Hematopoietic multipotent progenitor cell treated with erythropoietin and hydrocortisone succinate and interleukin-3 and kit ligand, for 8 days (in vitro differentiated cells): ENCODE data around the gene CFAP107.

Source experiments
- DNase-seq: peaks from one replicate; pipeline ENCODE4 v3.0.0-alpha.2; 2015

Gene CFAP107

GRCh38 chr1:12745126-12745991 is 641 bp upstream of the CFAP107 start:
- no peak for DNase-seq

- DNase-seq, result no peak
Measured at GRCh38 chr1:12748778-12749355, 2.9 kb downstream of the CFAP107 start.

- no peak for DNase-seq
Measured at GRCh38 chr1:12754738-12755137, 8.7 kb downstream of the CFAP107 start.

GRCh38 chr1:12756273-12756672 is 10.3 kb downstream of the CFAP107 start:
- no peak for DNase-seq

- DNase-seq, result no peak
Measured at GRCh38 chr1:12756768-12757413, 10.9 kb downstream of the CFAP107 start.

- no peak for DNase-seq
Measured at GRCh38 chr1:12757836-12758235, 11.8 kb downstream of the CFAP107 start.

- DNase-seq, result no peak
Measured at GRCh38 chr1:12760256-12760795, 14.3 kb downstream of the CFAP107 start.

- no peak for DNase-seq
Measured at GRCh38 chr1:12761781-12762180, 15.8 kb downstream of the CFAP107 start.

- DNase-seq, result no peak
Measured at GRCh38 chr1:12762766-12763165, 16.8 kb downstream of the CFAP107 start.

GRCh38 chr1:12763479-12763878 is 17.5 kb downstream of the CFAP107 start:
- no peak for DNase-seq

GRCh38 chr1:12764016-12764415 is 18.0 kb downstream of the CFAP107 start:
- DNase-seq, result no peak

GRCh38 chr1:12769031-12769430 is 23.0 kb downstream of the CFAP107 start:
- no peak for DNase-seq

- DNase-seq, result no peak
Measured at GRCh38 chr1:12769976-12770505, 24.0 kb downstream of the CFAP107 start.

- no peak for DNase-seq
Measured at GRCh38 chr1:12770620-12771019, 24.6 kb downstream of the CFAP107 start.

GRCh38 chr1:12771186-12771585 is 25.2 kb downstream of the CFAP107 start:
- no peak for DNase-seq

GRCh38 chr1:12772520-12772919 is 26.5 kb downstream of the CFAP107 start:
- no peak for DNase-seq

GRCh38 chr1:12773438-12773837 is 27.4 kb downstream of the CFAP107 start, which contains the start of gene PRAMEF12:
TSS of gene PRAMEF12 (plus strand) at chr1:12773738. CDS start at chr1:12774868, 1,130 bp downstream.
- DNase-seq, result no peak

GRCh38 chr1:12774801-12775345 is 28.9 kb downstream of the CFAP107 start:
- no peak for DNase-seq

- DNase-seq, result no peak
Measured at GRCh38 chr1:12775443-12775842, 29.4 kb downstream of the CFAP107 start.

- no peak for DNase-seq
Measured at GRCh38 chr1:12776801-12777557, 31.0 kb downstream of the CFAP107 start.

GRCh38 chr1:12778061-12778460 is 32.1 kb downstream of the CFAP107 start:
- DNase-seq, result no peak

GRCh38 chr1:12778907-12779306 is 32.9 kb downstream of the CFAP107 start:
- DNase-seq, result no peak
